HEK293T (cell line): ENCODE results near the gene NFKBIZ.

Experiments used
- ARNT ChIP-seq: fragments of 450-650 bp; IDR thresholded peaks from 2 replicates; pipeline ENCODE4 v1.6.1; 2017; ENCODE audit warnings: mild to moderate bottlenecking
- BHLHE40 ChIP-seq: fragments of 450-650 bp; IDR thresholded peaks from 2 replicates; pipeline ENCODE4 v1.6.1; 2016; ENCODE audit warnings: mild to moderate bottlenecking, moderate library complexity, borderline replicate concordance
- ELF4 ChIP-seq: fragments of 450-650 bp; IDR thresholded peaks from 2 replicates; pipeline ENCODE4 v1.6.1; 2017; ENCODE audit warnings: antibody characterized with exemption
- FOXM1 ChIP-seq: fragments of 450-650 bp; IDR thresholded peaks from 2 replicates; pipeline ENCODE4 v1.6.1; 2017; ENCODE audit warnings: mild to moderate bottlenecking, borderline replicate concordance
- SUZ12 ChIP-seq: fragments of 450-650 bp; IDR thresholded peaks from 2 replicates; pipeline ENCODE4 v1.6.1; 2016; ENCODE audit warnings: mild to moderate bottlenecking
- ZNF384 ChIP-seq: fragments of 450-650 bp; IDR thresholded peaks from 2 replicates; pipeline ENCODE4 v1.6.1; 2016

- TF ChIP-seq ELF4 = no peak
- TF ChIP-seq ARNT = no peak
- TF ChIP-seq ZNF384 = no peak
- TF ChIP-seq FOXM1 = no peak
- TF ChIP-seq BHLHE40 = no peak
- no peak for TF ChIP-seq SUZ12
Measured at GRCh38 chr3:101819649-101820206, 29.6 kb upstream of the NFKBIZ start.
